HL-60 (cell line): ENCODE data around the gene INCENP.

Experiments used
- DNase-seq, 2 experiments: peaks; one replicate each; pipeline ENCODE4 v3.0.0-alpha.2; 2010 to 2020; ENCODE audit warnings: low read depth in 1 of 2, low spot score in 1 of 2
- H3K27ac ChIP-seq: fragments of 250-450 bp; sonication (Bioruptor Pico); replicated peaks from 2 replicates; pipeline ENCODE4 v1.5.1; 2020; ENCODE audit warnings: mild to moderate bottlenecking, moderate library complexity
- H3K27me3 ChIP-seq: fragments of 250-450 bp; sonication (Bioruptor Pico); 2 replicates; pipeline ENCODE4 v1.5.1; 2021; ENCODE audit warnings: mild to moderate bottlenecking, moderate library complexity; ENCODE audit not compliant: insufficient read depth, poor library complexity, severe bottlenecking
- H3K4me3 ChIP-seq: replicated peaks from 2 replicates; pipeline ENCODE4 v1.5.1; 2011; ENCODE audit warnings: mild to moderate bottlenecking, control low read depth, low read length; ENCODE audit not compliant: insufficient read depth
- CTCF ChIP-seq: IDR thresholded peaks from one replicate; pipeline ENCODE4 v1.5.1; 2011; ENCODE audit warnings: low read length, control low read depth, inconsistent platforms; ENCODE audit not compliant: insufficient read depth
- GABPA ChIP-seq: IDR thresholded peaks from 2 replicates; pipeline ENCODE4 v1.6.1; 2012; ENCODE audit warnings: low read depth
- POLR2AphosphoS5 ChIP-seq: IDR thresholded peaks from 2 replicates; pipeline ENCODE4 v1.6.1; 2012; ENCODE audit warnings: low read depth
- REST ChIP-seq: IDR thresholded peaks from 2 replicates; pipeline ENCODE4 v1.6.1; 2012; ENCODE audit warnings: low read depth; ENCODE audit not compliant: insufficient replicate concordance
- SPI1 ChIP-seq: IDR thresholded peaks from 2 replicates; pipeline ENCODE4 v1.6.1; 2012; ENCODE audit warnings: low read depth, mild to moderate bottlenecking, borderline replicate concordance

INCENP gene

GRCh38 chr11:62124186-62125113 is 639 bp downstream of the INCENP start:
- no peak for TF ChIP-seq POLR2AphosphoS5
- TF ChIP-seq SPI1 = no peak
- TF ChIP-seq GABPA = no peak
- no peak for TF ChIP-seq REST
- TF ChIP-seq CTCF = no peak
- H3K27ac ChIP-seq = peak overlapping the region; percentile 87
- peak; percentile 11 to 35 for DNase-seq
- no peaks in the 10 kb centered on the region for H3K27me3 ChIP-seq
- H3K4me3 ChIP-seq = peak overlapping the region; percentile 99

- peak in 1 of 2 experiments; percentile 17 for DNase-seq
- Histone ChIP-seq H3K27ac (no peak overlapping the region), H3K27me3 (no peaks in the 10 kb centered on the region), H3K4me3 (peak overlapping the region; percentile 99)
- TF ChIP-seq POLR2AphosphoS5 = no peak
- no peak for TF ChIP-seq CTCF
- TF ChIP-seq GABPA = no peak
- TF ChIP-seq SPI1 = no peak
- no peak for TF ChIP-seq REST
Observed at GRCh38 chr11:62125316-62125715, 1.5 kb downstream of the INCENP start.

GRCh38 chr11:62125881-62126280 is 2.1 kb downstream of the INCENP start:
- no peak for DNase-seq
- H3K4me3 ChIP-seq = no peak overlapping the region
- H3K27me3 ChIP-seq = no peaks in the 10 kb centered on the region
- TF ChIP-seq CTCF = no peak
- TF ChIP-seq REST = no peak
- no peak for TF ChIP-seq GABPA
- no peak for TF ChIP-seq POLR2AphosphoS5
- TF ChIP-seq SPI1 = no peak
- H3K27ac ChIP-seq = no peak overlapping the region
